Psoas muscle (tissue), 8 donors: ENCODE measurements around the gene OOSP4B. TPM values are rescaled to one million over a fixed set of nuclear protein-coding genes. Genes with fewer than 3 reads are reported as not detected.
"Not testable (repeated sequence)": the region's sequence is repeated elsewhere in the genome, so short reads cannot be mapped to it uniquely, and the experiment has no call there.

Experiments
- ATAC-seq, 4 donors: fragments of 200-7000 bp; cut with Tn5 transposase; one replicate each; pipeline ENCODE4 v1.9.1; 2020; ENCODE audit warnings: moderate library complexity in 3 of 4, mild to moderate bottlenecking in 2 of 4
- DNase-seq, 2 donors: peaks; one replicate each; pipeline ENCODE4 v3.0.0-alpha.2; 2020
- H3K27ac ChIP-seq: fragments of 200-600 bp; one replicate; pipeline ENCODE4 v1.8.0; 2022
- H3K27me3 ChIP-seq, 3 donors: fragments of 200-600 bp in 1 of 3; one replicate each; pipeline versions ENCODE4 v1.6.1 to v1.8.0; 2013 to 2022; ENCODE audit warnings: low read length in 2 of 3, mild to moderate bottlenecking in 2 of 3, moderate library complexity in 1 of 3; ENCODE audit not compliant: insufficient read depth in 3 of 3
- H3K36me3 ChIP-seq, 2 donors: fragments of 200-600 bp in 1 of 2; one replicate each; pipeline versions ENCODE4 v1.6.1 to v1.8.0; 2013 to 2022; ENCODE audit warnings: low read depth in 1 of 2, mild to moderate bottlenecking in 1 of 2, moderate library complexity in 1 of 2; ENCODE audit not compliant: insufficient read depth in 1 of 2
- H3K4me1 ChIP-seq: fragments of 200-600 bp; one replicate; pipeline ENCODE4 v1.8.0; 2022
- H3K4me3 ChIP-seq: fragments of 200-600 bp; one replicate; pipeline ENCODE4 v1.8.0; 2022; ENCODE audit warnings: mild to moderate bottlenecking
- H3K9me3 ChIP-seq: fragments of 200-600 bp; one replicate; pipeline ENCODE4 v1.8.0; 2022
- WGBS, 3 donors: extraction: QIAGEN DNeasy Blood & Tissue Kit; methylation state at CpG; one replicate each; pipeline versions ENCODE4 v1.1.6 to v1.1.7; 2013; 5-methylcytosine and 5-hydroxymethylcytosine counted together
- intact Hi-C, 2 donors: fragments of 100-400 bp; cut with DNase I; formaldehyde crosslinking; loops; one replicate each; pipeline versions ENCODE4 v1.11.0 to v1.14.2; 2022
- polyA plus RNA-seq, 3 donors: library from polyadenylated mRNA; stranded (reverse); fragments of 200-250 nt; gene quantifications; one replicate each; pipeline ENCODE4 v1.2.3, GENCODE V29; 2013
- total RNA-seq, 4 donors: library from RNA; stranded (reverse); fragmentation: NEBNext Ultra II Directional in 2 of 4; extraction: Animal tissue kit (Norgen Biotek cat#: 25700) in 2 of 4; gene quantifications; one replicate each; pipeline versions ENCODE4 v1.2.1 to v1.2.4, GENCODE V29; 2021 to 2023
- TF ChIP-seq, protein P1 (sequence below): fragments of 200-600 bp; IDR thresholded peaks from one replicate; pipeline ENCODE4 v1.8.0; 2022; ENCODE audit warnings: antibody characterized with exemption
- donor health status: healthy with polysubstance abuse.
- donor health status: DM: no; HTN: no; CAD: no; lungs with moderate emphysema.
- donor health status: Bipolar disorder and iron deficiency.
- donor health status: healthy.
- donor health status: DM: yes; HTN: yes; CAD: no.
- donor health status: DM: no; HTN: no; CAD: no.
- donor health status: DM: no; HTN: no; CAD: no.
- donor health status: DM: yes; HTN: yes; CAD: no.

Gene OOSP4B
- total and polyA plus RNA-seq, 7 donors = not detected

DNA sequence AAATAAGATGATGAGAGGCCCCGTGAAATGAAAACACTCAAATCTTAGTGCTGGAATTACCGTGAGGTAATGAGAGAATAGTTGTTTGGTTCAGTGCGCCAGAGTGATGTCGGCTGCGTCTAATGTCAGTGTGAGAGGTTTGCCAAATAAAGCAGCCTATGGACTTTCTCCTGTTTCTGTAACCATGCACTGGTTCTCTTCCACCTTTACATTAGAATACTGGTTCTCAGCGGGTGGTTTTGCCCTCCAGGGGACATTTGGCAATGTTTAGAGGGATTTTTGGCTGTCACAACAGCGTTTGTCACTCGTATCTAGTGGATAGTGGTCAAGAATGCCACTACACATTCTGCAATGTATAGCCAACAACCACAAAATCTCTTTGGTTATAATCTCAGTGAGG lies 1.1 kb downstream of the OOSP4B start:
- Histone ChIP-seq H3K36me3 (no peaks in the 10 kb centered on the region), H3K27ac (no peak overlapping the region), H3K27me3 (peaks cover 0 to 2% (median 0%) of the 10 kb centered on the region in 3 donors), H3K4me3 (no peak overlapping the region), H3K9me3 (no peaks in the 10 kb centered on the region), H3K4me1 (no peaks in the 10 kb centered on the region)
- intact Hi-C loops = no loop called here
- WGBS, 3 donors = 20 to 38% (median 24%) methylated on average over 8 of the region's 8 CpGs
- TF ChIP-seq, protein P1, sequence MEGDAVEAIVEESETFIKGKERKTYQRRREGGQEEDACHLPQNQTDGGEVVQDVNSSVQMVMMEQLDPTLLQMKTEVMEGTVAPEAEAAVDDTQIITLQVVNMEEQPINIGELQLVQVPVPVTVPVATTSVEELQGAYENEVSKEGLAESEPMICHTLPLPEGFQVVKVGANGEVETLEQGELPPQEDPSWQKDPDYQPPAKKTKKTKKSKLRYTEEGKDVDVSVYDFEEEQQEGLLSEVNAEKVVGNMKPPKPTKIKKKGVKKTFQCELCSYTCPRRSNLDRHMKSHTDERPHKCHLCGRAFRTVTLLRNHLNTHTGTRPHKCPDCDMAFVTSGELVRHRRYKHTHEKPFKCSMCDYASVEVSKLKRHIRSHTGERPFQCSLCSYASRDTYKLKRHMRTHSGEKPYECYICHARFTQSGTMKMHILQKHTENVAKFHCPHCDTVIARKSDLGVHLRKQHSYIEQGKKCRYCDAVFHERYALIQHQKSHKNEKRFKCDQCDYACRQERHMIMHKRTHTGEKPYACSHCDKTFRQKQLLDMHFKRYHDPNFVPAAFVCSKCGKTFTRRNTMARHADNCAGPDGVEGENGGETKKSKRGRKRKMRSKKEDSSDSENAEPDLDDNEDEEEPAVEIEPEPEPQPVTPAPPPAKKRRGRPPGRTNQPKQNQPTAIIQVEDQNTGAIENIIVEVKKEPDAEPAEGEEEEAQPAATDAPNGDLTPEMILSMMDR = no peak
- DNase-seq (no peak), ATAC-seq (no peak)

DNA sequence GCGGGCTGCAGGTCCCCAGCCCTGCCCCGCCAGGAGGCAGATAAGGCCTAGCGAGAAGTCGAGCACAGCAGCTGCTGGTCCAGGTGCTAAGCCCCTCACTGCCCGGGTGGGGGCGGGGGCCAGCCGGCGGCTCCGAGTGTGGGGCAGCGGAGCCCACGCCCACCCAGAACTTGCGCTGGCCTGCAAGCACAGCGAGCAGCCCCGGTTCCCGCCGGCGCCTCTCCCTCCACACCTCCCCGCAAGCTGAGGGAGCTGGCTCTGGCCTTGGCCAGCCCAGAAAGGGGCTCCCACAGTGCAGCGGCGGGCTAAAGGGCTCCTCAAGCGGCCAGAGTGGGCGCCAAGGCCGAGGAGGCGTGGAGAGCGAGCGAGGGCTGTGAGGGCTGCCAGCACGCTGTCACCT lies 3.4 kb downstream of the OOSP4B start:
- H3K36me3 ChIP-seq, H3K4me1 ChIP-seq, H3K27me3 ChIP-seq, H3K27ac ChIP-seq, ATAC-seq, H3K9me3 ChIP-seq, H3K4me3 ChIP-seq, DNase-seq, intact Hi-C loops: not testable (repeated sequence)
- WGBS, 3 donors = 92 to 96% (median 93%) methylated on average over 24 to 27 of the region's 27 CpGs

DNA sequence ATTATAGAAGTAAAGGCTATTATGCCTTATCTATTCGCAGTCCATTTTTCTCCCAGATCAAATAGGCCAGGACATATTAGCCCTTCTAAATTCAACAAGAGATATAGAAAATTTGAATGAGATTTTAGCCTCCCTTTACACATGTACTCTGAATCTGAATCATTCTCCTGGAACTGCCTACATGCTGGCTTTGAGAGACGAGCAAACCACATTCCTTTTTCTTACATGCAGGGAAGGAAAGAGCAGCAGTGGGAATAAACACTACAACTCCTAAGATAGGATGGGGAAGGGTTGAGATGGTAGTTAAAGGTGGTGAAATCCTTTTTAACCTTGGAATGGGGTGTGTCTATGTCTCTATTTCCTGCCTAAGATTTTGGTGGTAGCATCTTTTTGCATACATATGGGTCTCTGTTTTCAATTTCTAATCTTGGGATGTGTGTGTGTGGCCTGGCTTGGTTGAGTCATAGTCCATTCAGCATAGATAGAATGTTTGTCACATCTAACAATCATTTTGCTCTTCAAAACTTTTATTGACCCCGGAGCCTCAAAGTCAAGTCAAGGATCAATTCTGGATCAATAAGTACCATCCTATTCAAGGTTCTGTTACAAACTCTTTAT lies 12.1 kb downstream of the OOSP4B start:
- ATAC-seq (no peak), DNase-seq (no peak)
- no peaks in the 10 kb centered on the region for H3K9me3 ChIP-seq
- H3K4me1 ChIP-seq = no peaks in the 10 kb centered on the region
- WGBS, 3 donors = 64 to 72% (median 68%) methylated on average over 3 of the region's 3 CpGs
- intact Hi-C loops = no loop called here
- no peak overlapping the region for H3K4me3 ChIP-seq
- H3K27me3 ChIP-seq = no peaks in the 10 kb centered on the region
- H3K36me3 ChIP-seq = no peaks in the 10 kb centered on the region
- TF ChIP-seq, protein P1 = no peak
- no peak overlapping the region for H3K27ac ChIP-seq

DNA sequence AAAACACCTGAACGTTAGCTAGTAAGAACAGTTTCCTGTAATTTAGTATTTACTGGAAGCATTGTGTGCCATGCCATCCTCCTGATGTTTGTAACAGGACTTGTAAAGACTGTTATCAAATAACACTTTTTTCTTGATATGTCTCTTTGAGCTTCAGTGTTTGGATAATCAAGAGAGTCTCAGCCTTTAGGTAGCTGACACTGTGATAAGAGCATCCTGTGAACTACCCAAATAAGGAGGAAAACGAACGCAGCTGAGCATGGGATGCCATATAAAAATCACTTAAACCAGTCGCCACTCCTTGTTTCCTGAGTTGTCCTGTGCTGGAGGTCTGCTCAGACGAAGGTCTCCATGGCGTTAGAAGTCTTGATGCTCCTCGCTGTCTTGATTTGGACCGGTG lies 23.1 kb downstream of the OOSP4B start, which contains the start of gene OOSP2:
OOSP2 (plus strand) TSS at position 301 of the 400 bp plus-strand sequence; CDS start at position 352, 51 bp downstream.
- H3K4me3 ChIP-seq = no peak within 1 kb of the TSS
- 78 to 82% (median 80%) methylated on average over 8 of the region's 8 CpGs for WGBS, 3 donors
- H3K36me3 ChIP-seq = no peaks in the 10 kb centered on the region
- intact Hi-C loops = no loop called here
- no peaks in the 10 kb centered on the region for H3K4me1 ChIP-seq
- H3K27ac ChIP-seq = no peak within 1 kb of the TSS
- TF ChIP-seq, protein P1 = no peak
- H3K27me3 ChIP-seq = no peaks in the 10 kb centered on the region
- DNase-seq (no peak), ATAC-seq (no peak)
- H3K9me3 ChIP-seq = no peaks in the 10 kb centered on the region

DNA sequence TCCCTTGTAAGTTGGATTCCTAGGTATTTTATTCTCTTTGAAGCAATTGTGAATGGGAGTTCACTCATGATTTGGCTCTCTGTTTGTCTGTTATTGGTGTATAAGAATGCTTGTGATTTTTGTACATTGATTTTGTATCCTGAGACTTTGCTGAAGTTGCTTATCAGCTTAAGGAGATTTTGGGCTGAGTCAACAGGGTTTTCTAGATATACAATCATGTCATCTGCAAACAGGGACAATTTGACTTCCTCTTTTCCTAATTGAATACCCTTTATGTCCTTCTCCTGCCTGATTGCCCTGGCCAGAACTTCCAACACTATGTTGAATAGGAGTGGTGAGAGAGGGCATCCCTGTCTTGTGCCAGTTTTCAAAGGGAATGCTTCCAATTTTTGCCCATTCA lies 33.4 kb downstream of the OOSP4B start:
- H3K4me3 ChIP-seq, H3K4me1 ChIP-seq, H3K27ac ChIP-seq, H3K36me3 ChIP-seq, H3K9me3 ChIP-seq, DNase-seq, H3K27me3 ChIP-seq, ATAC-seq, intact Hi-C loops: not testable (repeated sequence)

DNA sequence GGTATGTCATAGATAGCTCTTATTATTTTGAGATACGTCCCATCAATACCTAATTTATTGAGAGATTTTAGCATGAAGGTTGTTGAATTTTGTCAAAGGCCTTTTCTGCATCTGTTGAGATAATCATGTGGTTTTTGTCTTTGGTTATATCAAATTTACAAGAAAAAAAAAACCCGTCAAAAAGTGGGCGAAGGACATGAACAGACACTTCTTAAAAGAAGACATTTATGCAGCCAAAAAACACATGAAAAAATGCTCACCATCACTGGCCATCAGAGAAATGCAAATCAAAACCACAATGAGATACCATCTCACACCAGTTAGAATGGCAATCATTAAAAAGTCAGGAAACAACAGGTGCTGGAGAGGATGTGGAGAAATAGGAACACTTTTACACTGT lies 33.9 kb downstream of the OOSP4B start:
- H3K4me3 ChIP-seq, H3K4me1 ChIP-seq, ATAC-seq, H3K9me3 ChIP-seq, H3K27ac ChIP-seq, DNase-seq, H3K27me3 ChIP-seq, H3K36me3 ChIP-seq, intact Hi-C loops: not testable (repeated sequence)
- 45 to 73% (median 64%) methylated on average over 3 of the region's 3 CpGs for WGBS, 3 donors
